ENCODE results near the gene SELENOH. TPM values are rescaled to one million over a fixed set of nuclear protein-coding genes. Genes with fewer than 3 reads are reported as not detected.

SELENOH gene
- total RNA-seq, 1 experiment from 2014 or later: 306 TPM

GRCh38 chr11:57699813-57700212 is 41.5 kb upstream of the SELENOH start:
- H2AFZ ChIP-seq (ENCODE audit: low read length): no peak overlapping the region
- H3K9ac ChIP-seq (ENCODE audit: low read length): no peak overlapping the region
- ATAC-seq (no peak), DNase-seq (no peak)
- intact Hi-C loops (cut with micrococcal nuclease): no loop called here
- TF ChIP-seq EZH2phosphoT487 (IDR thresholded peaks at IDR 0.05; ENCODE audit: borderline replicate concordance, low read length) (no peak), EZH2 (IDR thresholded peaks at IDR 0.05; ENCODE audit: low read length, unreplicated experiment) (no peak), CTCF (conservative IDR thresholded peaks at IDR 0.05; ENCODE audit: low read depth, low read length) (no peak)
- no peaks in the 10 kb centered on the region for H3K9me2 ChIP-seq (replicated peaks; ENCODE audit: low read length)
- no peak overlapping the region for H3K4me3 ChIP-seq (ENCODE audit: low read length)
- POLR2A ChIA-PET (ENCODE audit: unreplicated experiment): no interaction called here
- no peak overlapping the region for H3K4me2 ChIP-seq (ENCODE audit: low read length)
- CTCF ChIA-PET: no interaction called here
- no peaks in the 10 kb centered on the region for H3K4me1 ChIP-seq (ENCODE audit: insufficient read depth, low read length)
- no peaks in the 10 kb centered on the region for H3K27me3 ChIP-seq (ENCODE audit: low read length)
- BruUV-seq (replicated peaks): no TSS peak
- H4K20me1 ChIP-seq (ENCODE audit: low read length): 0 out of 2 replicates have a peak, but pooled peaks cover 2% of the 10 kb centered on the region
- H3K79me2 ChIP-seq (ENCODE audit: low read length): 0 out of 2 replicates have a peak, but pooled peaks cover 1% of the 10 kb centered on the region
- no peaks in the 10 kb centered on the region for H3K9me3 ChIP-seq (ENCODE audit: low read length)
- H3F3A ChIP-seq (ENCODE audit: low read length, unreplicated experiment): peaks cover 2% of the 10 kb centered on the region
- H3K27ac ChIP-seq (ENCODE audit: low read length): no peak overlapping the region
- H3K36me3 ChIP-seq (ENCODE audit: low read depth, low read length): peaks cover 74% of the 10 kb centered on the region

GRCh38 chr11:57700425-57700824 is 40.9 kb upstream of the SELENOH start:
- no peak overlapping the region for H2AFZ ChIP-seq (ENCODE audit: low read length)
- DNase-seq (no peak), ATAC-seq (no peak)
- no peak overlapping the region for H3K9ac ChIP-seq (ENCODE audit: low read length)
- H3K79me2 ChIP-seq (ENCODE audit: low read length): 0 out of 2 replicates have a peak, but pooled peaks cover 3% of the 10 kb centered on the region
- no peaks in the 10 kb centered on the region for H3K4me1 ChIP-seq (ENCODE audit: insufficient read depth, low read length)
- POLR2A ChIA-PET (ENCODE audit: unreplicated experiment): no interaction called here
- H3K9me2 ChIP-seq (replicated peaks; ENCODE audit: low read length): no peaks in the 10 kb centered on the region
- H4K20me1 ChIP-seq (ENCODE audit: low read length): 0 out of 2 replicates have a peak, but pooled peaks cover 3% of the 10 kb centered on the region
- H3K36me3 ChIP-seq (ENCODE audit: low read depth, low read length): peaks cover 73% of the 10 kb centered on the region
- CTCF ChIA-PET: no interaction called here
- no peak overlapping the region for H3K4me3 ChIP-seq (ENCODE audit: low read length)
- H3K4me2 ChIP-seq (ENCODE audit: low read length): no peak overlapping the region
- no peaks in the 10 kb centered on the region for H3K9me3 ChIP-seq (ENCODE audit: low read length)
- BruUV-seq (replicated peaks): TSS peak; percentile 27
- intact Hi-C loops (cut with micrococcal nuclease): no loop called here
- no peaks in the 10 kb centered on the region for H3K27me3 ChIP-seq (ENCODE audit: low read length)
- no peak for TF ChIP-seq EZH2phosphoT487 (IDR thresholded peaks at IDR 0.05; ENCODE audit: borderline replicate concordance, low read length)
- no peak for TF ChIP-seq EZH2 (IDR thresholded peaks at IDR 0.05; ENCODE audit: low read length, unreplicated experiment)
- TF ChIP-seq CTCF (conservative IDR thresholded peaks at IDR 0.05; ENCODE audit: low read depth, low read length): no peak
- H3F3A ChIP-seq (ENCODE audit: low read length, unreplicated experiment): peaks cover 4% of the 10 kb centered on the region
- no peak overlapping the region for H3K27ac ChIP-seq (ENCODE audit: low read length)

- Histone ChIP-seq H4K20me1 (ENCODE audit: low read length) (0 out of 2 replicates have a peak, but pooled peaks cover 3% of the 10 kb centered on the region), H3K9me2 (replicated peaks; ENCODE audit: low read length) (no peaks in the 10 kb centered on the region), H3K36me3 (ENCODE audit: low read depth, low read length) (peaks cover 55% of the 10 kb centered on the region), H3K79me2 (ENCODE audit: low read length) (peaks cover 17% of the 10 kb centered on the region), H2AFZ (ENCODE audit: low read length) (no peak overlapping the region), H3K27me3 (ENCODE audit: low read length) (no peaks in the 10 kb centered on the region), H3K4me2 (ENCODE audit: low read length) (no peak overlapping the region), H3K9ac (ENCODE audit: low read length) (no peak overlapping the region), H3K4me1 (ENCODE audit: insufficient read depth, low read length) (no peaks in the 10 kb centered on the region), H3K9me3 (ENCODE audit: low read length) (no peaks in the 10 kb centered on the region), H3K4me3 (ENCODE audit: low read length) (no peak overlapping the region), H3F3A (ENCODE audit: low read length, unreplicated experiment) (peaks cover 4% of the 10 kb centered on the region), H3K27ac (ENCODE audit: low read length) (no peak overlapping the region)
- TF ChIP-seq EZH2 (IDR thresholded peaks at IDR 0.05; ENCODE audit: low read length, unreplicated experiment): no peak
- DNase-seq (no peak), ATAC-seq (no peak)
- ChIA-PET POLR2A (ENCODE audit: unreplicated experiment) (no interaction called here), CTCF (no interaction called here)
- no TSS peak for BruUV-seq (replicated peaks)
- intact Hi-C loops (cut with micrococcal nuclease): no loop called here
Measured at GRCh38 chr11:57703341-57703740, 38.0 kb upstream of the SELENOH start.

Measured in PC-3 (cell line).